GM19467 (cell line): Measurements from ENCODE around the gene NYAP1.
"Not testable (repeated sequence)": the region's sequence is repeated elsewhere in the genome, so short reads cannot be mapped to it uniquely, and the experiment has no call there.

Source experiments
- ATAC-seq: cut with Tn5 transposase; IDR thresholded peaks from one replicate; pipeline ENCODE4 v1.9.1; 2021; ENCODE audit warnings: mild to moderate bottlenecking, moderate library complexity; ENCODE audit not compliant: unreplicated experiment

The NYAP1 gene

GRCh38 chr7:100483722-100484672 lies at the start of gene NYAP1:
NYAP1 (plus strand) TSS chr7:100483927; CDS start chr7:100485312, 1,385 bp downstream.
- peak; percentile 8 for ATAC-seq

GRCh38 chr7:100434297-100435144 lies 49.2 kb upstream of the NYAP1 start:
- ATAC-seq = no peak

GRCh38 chr7:100435401-100436304 lies 48.1 kb upstream of the NYAP1 start:
- peak; percentile 22 for ATAC-seq

- ATAC-seq = no peak
Observed at GRCh38 chr7:100437150-100438100, 46.3 kb upstream of the NYAP1 start.

GRCh38 chr7:100438172-100438571 lies 45.6 kb upstream of the NYAP1 start:
- ATAC-seq = no peak

- not testable (repeated sequence) for ATAC-seq
Observed at GRCh38 chr7:100438731-100439130, 45.0 kb upstream of the NYAP1 start.

- not testable (repeated sequence) for ATAC-seq
Observed at GRCh38 chr7:100439244-100439643, 44.5 kb upstream of the NYAP1 start.

- ATAC-seq = no peak
Observed at GRCh38 chr7:100441641-100442535, 41.8 kb upstream of the NYAP1 start.

- no peak for ATAC-seq
Observed at GRCh38 chr7:100443096-100443840, 40.5 kb upstream of the NYAP1 start.

GRCh38 chr7:100444311-100445278 lies 39.1 kb upstream of the NYAP1 start:
- ATAC-seq = no peak

- ATAC-seq = no peak
Observed at GRCh38 chr7:100446040-100446439, 37.7 kb upstream of the NYAP1 start.

GRCh38 chr7:100447363-100447762 lies 36.4 kb upstream of the NYAP1 start:
- ATAC-seq = not testable (repeated sequence)

- ATAC-seq = no peak
Observed at GRCh38 chr7:100449190-100449795, 34.4 kb upstream of the NYAP1 start.

- no peak for ATAC-seq
Observed at GRCh38 chr7:100452513-100452912, 31.2 kb upstream of the NYAP1 start.

GRCh38 chr7:100453854-100454253 lies 29.9 kb upstream of the NYAP1 start:
- ATAC-seq = not testable (repeated sequence)

- no peak for ATAC-seq
Observed at GRCh38 chr7:100455206-100455605, 28.5 kb upstream of the NYAP1 start.
